ENCODE results near the gene RPL13. TPM values are rescaled to one million over a fixed set of nuclear protein-coding genes. Genes with fewer than 3 reads are reported as not detected.

Gene RPL13
- total and polyA plus RNA-seq, 2 of the 13 experiments (the other 11 are each of a cell fraction or from before 2014, with no cell fraction given): 2,988 to 4,411 TPM

DNA sequence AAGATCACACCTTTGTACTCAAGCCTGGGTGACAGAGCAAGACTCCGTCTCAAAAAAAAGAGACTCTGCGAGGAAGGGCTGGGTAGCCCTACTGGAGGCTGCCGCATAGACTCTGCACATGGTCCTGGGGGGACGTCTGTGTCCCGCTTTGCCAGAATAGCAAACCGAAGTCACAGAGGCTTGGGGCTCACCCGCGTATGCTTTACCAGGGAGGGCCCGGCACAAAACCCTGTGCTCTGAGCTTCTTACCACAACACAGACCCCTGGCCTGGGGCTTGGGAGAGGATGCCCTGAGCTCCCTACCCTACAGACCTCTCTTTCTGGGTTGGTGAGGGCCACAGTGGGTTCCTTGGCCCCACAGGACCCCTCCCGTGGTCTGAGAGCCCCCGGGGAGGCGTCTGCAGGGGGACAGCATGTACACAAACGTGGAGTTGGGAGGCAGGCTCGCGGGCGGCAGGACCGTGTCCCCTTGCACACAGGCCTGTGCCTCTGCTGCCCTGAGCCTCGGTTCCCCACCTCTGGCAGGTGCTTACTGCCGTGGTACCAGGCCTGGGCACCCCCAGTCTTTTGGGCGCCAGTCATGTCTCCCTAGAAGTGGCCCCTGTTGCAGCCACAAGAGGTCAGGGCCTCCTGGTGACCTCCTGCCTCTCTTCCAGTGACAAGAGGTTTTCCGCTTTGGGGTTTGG lies 28.9 kb downstream of the RPL13 start:
- H3K4me2 ChIP-seq (ENCODE audit: low read depth, low read length): no peak overlapping the region
- DNase-seq (ENCODE audit: low spot score): no peak
- intact Hi-C loops (cut with micrococcal nuclease; ENCODE audit: unreplicated experiment) (no loop called here), in situ Hi-C loops (cut with HindIII; ENCODE audit: extremely low pct_ligation_motif_present, low pct_unique_long_range_greater_than_20kb) (no loop called here)
- no peaks in the 10 kb centered on the region for H3K9me3 ChIP-seq (ENCODE audit: low read length)
- POLR2A ChIA-PET: no interaction called here
- H3K4me1 ChIP-seq (ENCODE audit: insufficient read depth, low read length): peaks cover 35% of the 10 kb centered on the region
- no peak overlapping the region for H2AFZ ChIP-seq (ENCODE audit: low read length)
- H3K9ac ChIP-seq (ENCODE audit: insufficient read depth, low read depth, low read length): no peak overlapping the region
- H3K27me3 ChIP-seq (ENCODE audit: control insufficient read depth in 1 of 2, insufficient read depth in 2 of 2, low read length in 2 of 2): peaks cover 0 to 34% of the 10 kb centered on the region in 2 experiments; a peak in 2 of 5 replicates
- no peaks in the 10 kb centered on the region for H3K36me3 ChIP-seq (replicated peaks in 1 of 2; ENCODE audit: control insufficient read depth in 1 of 2, insufficient read depth in 2 of 2, low read length in 2 of 2)
- H3K27ac ChIP-seq (ENCODE audit: extremely low read length, insufficient read depth, low read length): no peak overlapping the region
- BruUV-seq (replicated peaks): no TSS peak
- 56% methylated on average over 5 of the region's 21 CpGs for WGBS (ENCODE audit: low lambda C conversion rate)
- CTCF ChIA-PET (ENCODE audit: low intra/inter-chr PET ratio, low total read pairs): no interaction called here
- H3K4me3 ChIP-seq (replicated peaks in 1 of 3; ENCODE audit: insufficient read depth in 1 of 3, low read depth in 2 of 3, low read length in 3 of 3): no peak overlapping the region
- no peak for FAIRE-seq
- H4K20me1 ChIP-seq (ENCODE audit: insufficient read depth, low read length): no peaks in the 10 kb centered on the region
- TF ChIP-seq ZNF274 (CRISPR knock-in tag; IDR thresholded peaks at IDR 0.05): no peak
- TF ChIP-seq, protein P1, sequence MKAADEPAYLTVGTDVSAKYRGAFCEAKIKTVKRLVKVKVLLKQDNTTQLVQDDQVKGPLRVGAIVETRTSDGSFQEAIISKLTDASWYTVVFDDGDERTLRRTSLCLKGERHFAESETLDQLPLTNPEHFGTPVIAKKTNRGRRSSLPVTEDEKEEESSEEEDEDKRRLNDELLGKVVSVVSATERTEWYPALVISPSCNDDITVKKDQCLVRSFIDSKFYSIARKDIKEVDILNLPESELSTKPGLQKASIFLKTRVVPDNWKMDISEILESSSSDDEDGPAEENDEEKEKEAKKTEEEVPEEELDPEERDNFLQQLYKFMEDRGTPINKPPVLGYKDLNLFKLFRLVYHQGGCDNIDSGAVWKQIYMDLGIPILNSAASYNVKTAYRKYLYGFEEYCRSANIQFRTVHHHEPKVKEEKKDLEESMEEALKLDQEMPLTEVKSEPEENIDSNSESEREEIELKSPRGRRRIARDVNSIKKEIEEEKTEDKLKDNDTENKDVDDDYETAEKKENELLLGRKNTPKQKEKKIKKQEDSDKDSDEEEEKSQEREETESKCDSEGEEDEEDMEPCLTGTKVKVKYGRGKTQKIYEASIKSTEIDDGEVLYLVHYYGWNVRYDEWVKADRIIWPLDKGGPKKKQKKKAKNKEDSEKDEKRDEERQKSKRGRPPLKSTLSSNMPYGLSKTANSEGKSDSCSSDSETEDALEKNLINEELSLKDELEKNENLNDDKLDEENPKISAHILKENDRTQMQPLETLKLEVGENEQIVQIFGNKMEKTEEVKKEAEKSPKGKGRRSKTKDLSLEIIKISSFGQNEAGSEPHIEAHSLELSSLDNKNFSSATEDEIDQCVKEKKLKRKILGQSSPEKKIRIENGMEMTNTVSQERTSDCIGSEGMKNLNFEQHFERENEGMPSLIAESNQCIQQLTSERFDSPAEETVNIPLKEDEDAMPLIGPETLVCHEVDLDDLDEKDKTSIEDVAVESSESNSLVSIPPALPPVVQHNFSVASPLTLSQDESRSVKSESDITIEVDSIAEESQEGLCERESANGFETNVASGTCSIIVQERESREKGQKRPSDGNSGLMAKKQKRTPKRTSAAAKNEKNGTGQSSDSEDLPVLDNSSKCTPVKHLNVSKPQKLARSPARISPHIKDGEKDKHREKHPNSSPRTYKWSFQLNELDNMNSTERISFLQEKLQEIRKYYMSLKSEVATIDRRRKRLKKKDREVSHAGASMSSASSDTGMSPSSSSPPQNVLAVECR (CRISPR knock-in tag; IDR thresholded peaks at IDR 0.05; ENCODE audit: borderline replicate concordance): 0 out of 2 replicates have a peak, but pooled peaks have one; percentile 12
- peak; percentile 5; the same call in 1 of the 3 replicates for ATAC-seq
- H3K79me2 ChIP-seq (ENCODE audit: insufficient read depth, low read length): no peaks in the 10 kb centered on the region

DNA sequence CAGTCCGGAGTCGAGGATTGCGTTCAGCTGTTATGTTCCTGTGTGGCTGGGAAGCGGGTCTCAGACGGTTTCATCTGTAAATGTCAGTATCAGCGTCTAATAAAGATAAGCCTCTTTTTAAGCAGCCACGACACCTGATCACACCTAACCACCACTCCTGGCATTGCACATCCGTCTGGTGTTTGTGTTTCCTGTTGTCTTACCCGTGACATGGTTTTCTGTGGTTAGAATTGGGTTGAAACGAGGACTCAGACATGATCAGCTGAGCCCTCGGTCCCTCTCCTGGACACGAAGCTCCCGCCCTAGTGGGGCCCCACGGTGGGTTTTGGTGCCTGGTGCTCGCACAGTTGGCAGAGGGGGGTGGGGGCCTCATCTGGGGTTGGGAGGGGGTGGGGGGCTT lies 33.4 kb downstream of the RPL13 start:
- FAIRE-seq: peak; percentile 8
- POLR2A ChIA-PET: no interaction called here

More for the DNA sequence above, 33.4 kb downstream of the RPL13 start:
- Histone ChIP-seq H3K9me3 (ENCODE audit: low read length) (no peaks in the 10 kb centered on the region), H4K20me1 (ENCODE audit: insufficient read depth, low read length) (no peaks in the 10 kb centered on the region), H3K4me1 (ENCODE audit: insufficient read depth, low read length) (peaks cover 17% of the 10 kb centered on the region), H2AFZ (ENCODE audit: low read length) (no peak overlapping the region), H3K36me3 (replicated peaks in 1 of 2; ENCODE audit: control insufficient read depth in 1 of 2, insufficient read depth in 2 of 2, low read length in 2 of 2) (no peaks in the 10 kb centered on the region), H3K4me2 (ENCODE audit: low read depth, low read length) (peak overlapping the region; percentile 15; the same call in 1 of the 2 replicates), H3K27ac (ENCODE audit: extremely low read length, insufficient read depth, low read length) (no peak overlapping the region), H3K27me3 (ENCODE audit: control insufficient read depth in 1 of 2, insufficient read depth in 2 of 2, low read length in 2 of 2) (peaks cover 10 to 41% of the 10 kb centered on the region in 2 experiments; a peak in 4 of 5 replicates), H3K79me2 (ENCODE audit: insufficient read depth, low read length) (no peaks in the 10 kb centered on the region), H3K9ac (ENCODE audit: insufficient read depth, low read depth, low read length) (no peak overlapping the region), H3K4me3 (replicated peaks in 1 of 3; ENCODE audit: insufficient read depth in 1 of 3, low read depth in 2 of 3, low read length in 3 of 3) (no peak overlapping the region)
- in situ Hi-C loops (cut with HindIII; ENCODE audit: extremely low pct_ligation_motif_present, low pct_unique_long_range_greater_than_20kb) (no loop called here), intact Hi-C loops (cut with micrococcal nuclease; ENCODE audit: unreplicated experiment) (no loop called here)
- TF ChIP-seq, protein P2, sequence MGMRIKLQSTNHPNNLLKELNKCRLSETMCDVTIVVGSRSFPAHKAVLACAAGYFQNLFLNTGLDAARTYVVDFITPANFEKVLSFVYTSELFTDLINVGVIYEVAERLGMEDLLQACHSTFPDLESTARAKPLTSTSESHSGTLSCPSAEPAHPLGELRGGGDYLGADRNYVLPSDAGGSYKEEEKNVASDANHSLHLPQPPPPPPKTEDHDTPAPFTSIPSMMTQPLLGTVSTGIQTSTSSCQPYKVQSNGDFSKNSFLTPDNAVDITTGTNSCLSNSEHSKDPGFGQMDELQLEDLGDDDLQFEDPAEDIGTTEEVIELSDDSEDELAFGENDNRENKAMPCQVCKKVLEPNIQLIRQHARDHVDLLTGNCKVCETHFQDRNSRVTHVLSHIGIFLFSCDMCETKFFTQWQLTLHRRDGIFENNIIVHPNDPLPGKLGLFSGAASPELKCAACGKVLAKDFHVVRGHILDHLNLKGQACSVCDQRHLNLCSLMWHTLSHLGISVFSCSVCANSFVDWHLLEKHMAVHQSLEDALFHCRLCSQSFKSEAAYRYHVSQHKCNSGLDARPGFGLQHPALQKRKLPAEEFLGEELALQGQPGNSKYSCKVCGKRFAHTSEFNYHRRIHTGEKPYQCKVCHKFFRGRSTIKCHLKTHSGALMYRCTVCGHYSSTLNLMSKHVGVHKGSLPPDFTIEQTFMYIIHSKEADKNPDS (CRISPR knock-in tag; IDR thresholded peaks at IDR 0.05): no peak
- TF ChIP-seq JUND (CRISPR knock-in tag; IDR thresholded peaks at IDR 0.05): no peak
- no TSS peak for BruUV-seq (replicated peaks)
- DNase-seq (ENCODE audit: low spot score) (no peak), ATAC-seq (no peak)
- WGBS (ENCODE audit: low lambda C conversion rate): 20% methylated on average over 15 of the region's 15 CpGs
- CTCF ChIA-PET (ENCODE audit: low intra/inter-chr PET ratio, low total read pairs): no interaction called here
